RWPE2 (cell line): ENCODE measurements around the gene MOCS1.
A peak's percentile ranks its signal among the peaks of the same experiment; 100 is the strongest.

Experiments
- ATAC-seq: fragments of 200-7000 bp; cut with Tn5 transposase; 3 replicates; pipeline ENCODE4 v1.9.1; 2021; ENCODE audit warnings: low read depth
- DNase-seq: peaks from one replicate; pipeline ENCODE4 v3.0.0-alpha.2; 2020; ENCODE audit warnings: low spot score
- H3K27ac ChIP-seq: fragments of 450-650 bp; 2 replicates; pipeline ENCODE4 v1.5.1; 2017; ENCODE audit warnings: mild to moderate bottlenecking; ENCODE audit not compliant: poor library complexity, severe bottlenecking
- H3K27me3 ChIP-seq: fragments of 250-450 bp; sonication (Bioruptor Pico); 2 replicates; pipeline ENCODE4 v1.5.1; 2021; ENCODE audit warnings: mild to moderate bottlenecking, moderate library complexity; ENCODE audit not compliant: insufficient read depth, poor library complexity, severe bottlenecking
- H3K36me3 ChIP-seq: fragments of 250-450 bp; sonication (Bioruptor Pico); 2 replicates; pipeline ENCODE4 v1.5.1; 2020; ENCODE audit warnings: low read depth, mild to moderate bottlenecking, moderate library complexity
- H3K4me1 ChIP-seq: fragments of 250-450 bp; sonication (Bioruptor Pico); 2 replicates; pipeline ENCODE4 v1.5.1; 2021; ENCODE audit warnings: mild to moderate bottlenecking, moderate library complexity; ENCODE audit not compliant: insufficient read depth, poor library complexity, severe bottlenecking
- H3K4me3 ChIP-seq: fragments of 250-450 bp; sonication (Bioruptor Pico); 2 replicates; pipeline ENCODE4 v1.5.1; 2021; ENCODE audit warnings: mild to moderate bottlenecking, moderate library complexity; ENCODE audit not compliant: severe bottlenecking
- H3K9me3 ChIP-seq: fragments of 250-450 bp; sonication (Bioruptor Pico); 2 replicates; pipeline ENCODE4 v1.5.1; 2021; ENCODE audit warnings: mild to moderate bottlenecking, moderate library complexity; ENCODE audit not compliant: severe bottlenecking
- TF ChIP-seq, protein P1 (sequence below): fragments of 450-650 bp; IDR thresholded peaks from one replicate; pipeline ENCODE4 v1.5.1; 2017; ENCODE audit warnings: mild to moderate bottlenecking, moderate library complexity; ENCODE audit not compliant: poor library complexity, severe bottlenecking

Gene MOCS1

DNA sequence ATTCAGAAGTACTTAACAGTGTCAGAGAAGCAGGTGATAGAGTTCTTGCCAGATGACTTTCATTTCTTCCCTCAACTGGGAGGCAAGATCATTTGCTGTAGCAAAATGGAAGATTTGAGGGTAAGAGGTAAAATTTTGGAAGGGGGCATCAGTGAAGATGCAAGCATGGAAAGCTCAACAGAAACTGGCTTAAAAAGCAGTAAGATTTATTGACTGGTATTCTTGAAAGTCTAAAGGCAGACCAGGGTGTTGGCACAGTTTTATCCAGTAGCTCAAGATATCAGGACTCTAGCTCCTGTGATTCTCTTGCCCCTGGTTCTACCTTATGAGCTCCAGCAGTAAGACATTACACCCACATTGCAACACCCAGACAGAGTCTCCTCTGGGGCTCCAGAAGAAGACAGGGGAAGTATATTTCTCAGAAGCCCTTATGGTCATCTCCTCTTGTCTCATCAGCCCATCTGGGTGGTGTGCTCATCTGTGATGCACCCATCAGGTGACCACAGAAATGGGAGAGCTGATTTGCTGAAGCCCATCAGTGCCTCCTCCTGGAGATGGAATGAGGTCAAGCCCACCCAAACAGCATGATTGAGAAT is 16.0 kb upstream of the MOCS1 start:
- H3K4me1 ChIP-seq: peaks cover 17% of the 10 kb centered on the region
- no peaks in the 10 kb centered on the region for H3K36me3 ChIP-seq
- no peaks in the 10 kb centered on the region for H3K9me3 ChIP-seq
- no peak overlapping the region for H3K27ac ChIP-seq
- no peaks in the 10 kb centered on the region for H3K27me3 ChIP-seq
- ATAC-seq (no peak), DNase-seq (no peak)
- TF ChIP-seq, protein P1, sequence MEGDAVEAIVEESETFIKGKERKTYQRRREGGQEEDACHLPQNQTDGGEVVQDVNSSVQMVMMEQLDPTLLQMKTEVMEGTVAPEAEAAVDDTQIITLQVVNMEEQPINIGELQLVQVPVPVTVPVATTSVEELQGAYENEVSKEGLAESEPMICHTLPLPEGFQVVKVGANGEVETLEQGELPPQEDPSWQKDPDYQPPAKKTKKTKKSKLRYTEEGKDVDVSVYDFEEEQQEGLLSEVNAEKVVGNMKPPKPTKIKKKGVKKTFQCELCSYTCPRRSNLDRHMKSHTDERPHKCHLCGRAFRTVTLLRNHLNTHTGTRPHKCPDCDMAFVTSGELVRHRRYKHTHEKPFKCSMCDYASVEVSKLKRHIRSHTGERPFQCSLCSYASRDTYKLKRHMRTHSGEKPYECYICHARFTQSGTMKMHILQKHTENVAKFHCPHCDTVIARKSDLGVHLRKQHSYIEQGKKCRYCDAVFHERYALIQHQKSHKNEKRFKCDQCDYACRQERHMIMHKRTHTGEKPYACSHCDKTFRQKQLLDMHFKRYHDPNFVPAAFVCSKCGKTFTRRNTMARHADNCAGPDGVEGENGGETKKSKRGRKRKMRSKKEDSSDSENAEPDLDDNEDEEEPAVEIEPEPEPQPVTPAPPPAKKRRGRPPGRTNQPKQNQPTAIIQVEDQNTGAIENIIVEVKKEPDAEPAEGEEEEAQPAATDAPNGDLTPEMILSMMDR: no peak
- no peak overlapping the region for H3K4me3 ChIP-seq

DNA sequence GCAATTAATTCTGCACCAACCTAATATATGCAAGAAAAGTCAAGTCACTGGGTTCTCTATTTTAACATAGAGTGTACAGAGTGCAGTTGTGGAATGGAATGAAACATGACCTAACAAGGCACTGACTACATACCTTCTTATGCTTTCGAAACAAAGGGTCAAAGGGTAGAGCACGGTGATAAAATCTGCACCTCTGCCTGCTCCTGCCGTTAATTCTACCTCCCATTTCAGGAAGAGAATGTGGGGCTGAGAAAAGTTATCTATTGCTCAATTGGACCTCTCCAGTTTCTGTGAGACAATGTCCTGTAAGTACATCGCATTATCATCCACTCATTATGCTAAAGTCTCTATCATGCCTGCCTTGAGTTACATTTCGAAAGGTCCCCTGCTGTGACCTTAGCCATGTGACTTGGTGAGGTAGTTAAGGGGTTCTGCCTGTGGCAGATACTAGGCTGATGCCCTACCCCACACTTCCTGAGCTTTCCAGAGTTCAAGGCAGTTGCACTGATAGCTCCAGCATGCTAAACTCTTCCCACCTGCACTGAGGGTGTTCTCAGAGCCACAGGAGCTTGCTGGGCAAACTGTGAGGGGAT is 14.0 kb upstream of the MOCS1 start:
- H3K9me3 ChIP-seq: no peaks in the 10 kb centered on the region
- no peaks in the 10 kb centered on the region for H3K36me3 ChIP-seq
- TF ChIP-seq, protein P1: no peak
- peak; percentile 45; the same call in 2 of the 3 replicates for ATAC-seq
- H3K4me3 ChIP-seq: no peak overlapping the region
- no peaks in the 10 kb centered on the region for H3K27me3 ChIP-seq
- peaks cover 17% of the 10 kb centered on the region for H3K4me1 ChIP-seq
- no peak for DNase-seq
- H3K27ac ChIP-seq: no peak overlapping the region

GRCh38 chr6:39947611-39948068 is 13.4 kb upstream of the MOCS1 start:
- DNase-seq (no peak), ATAC-seq (no peak)
- TF ChIP-seq, protein P1: no peak
- no peak overlapping the region for H3K27ac ChIP-seq
- no peaks in the 10 kb centered on the region for H3K36me3 ChIP-seq
- no peaks in the 10 kb centered on the region for H3K9me3 ChIP-seq
- H3K27me3 ChIP-seq: no peaks in the 10 kb centered on the region
- H3K4me1 ChIP-seq: peaks cover 17% of the 10 kb centered on the region
- H3K4me3 ChIP-seq: no peak overlapping the region

DNA sequence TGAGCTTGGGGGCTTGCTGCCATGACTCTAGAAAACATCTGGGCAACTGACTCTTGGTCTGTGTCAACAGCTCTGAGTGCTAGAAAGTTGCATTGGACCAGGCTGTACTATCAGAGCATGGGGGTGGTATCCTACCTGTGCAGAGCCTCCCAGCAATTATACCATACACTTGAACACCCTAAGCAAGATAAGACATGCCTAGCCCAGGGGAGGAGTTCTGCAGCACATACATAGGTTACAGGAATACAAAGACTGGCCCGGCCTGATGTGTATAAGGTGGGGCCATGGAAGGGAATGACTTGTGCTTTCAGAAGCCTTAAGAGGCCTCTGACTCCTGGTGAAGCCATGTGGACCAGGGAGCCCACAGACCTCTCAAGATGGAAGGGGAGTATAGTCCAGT is 11.4 kb upstream of the MOCS1 start:
- H3K4me1 ChIP-seq: peaks cover 17% of the 10 kb centered on the region
- no peak overlapping the region for H3K27ac ChIP-seq
- TF ChIP-seq, protein P1: no peak
- H3K4me3 ChIP-seq: no peak overlapping the region
- H3K9me3 ChIP-seq: no peaks in the 10 kb centered on the region
- ATAC-seq (peak; percentile 81), DNase-seq (no peak)
- H3K36me3 ChIP-seq: no peaks in the 10 kb centered on the region
- H3K27me3 ChIP-seq: no peaks in the 10 kb centered on the region
